H1 (cell line): ENCODE data around the gene DGKH. TPM values are rescaled to one million over a fixed set of nuclear protein-coding genes. Genes with fewer than 3 reads are reported as not detected.

Source experiments
- CBX5 ChIP-seq: fragments of 300-800, 300-1000 bp; sonication (generic); IDR thresholded peaks from 2 replicates; pipeline ENCODE4 v1.7.1; 2016; ENCODE audit warnings: antibody characterized with exemption, low read length, low read depth
- CHD7 ChIP-seq: fragments of 300-600 bp; sonication (generic); IDR thresholded peaks from 2 replicates; pipeline ENCODE4 v1.7.1; 2012; ENCODE audit warnings: low read length, moderate library complexity, mild to moderate bottlenecking, inconsistent platforms; ENCODE audit not compliant: insufficient replicate concordance
- CTCF ChIP-seq, 3 experiments: IDR thresholded peaks; 1 replicate in 2 of 3; 2 replicates in 1 of 3; pipeline versions ENCODE4 v1.5.1 to v1.6.1; 2011; ENCODE audit warnings: low read length in 3 of 3, mild to moderate bottlenecking in 3 of 3, inconsistent platforms in 2 of 3, low read depth in 1 of 3, moderate library complexity in 1 of 3; ENCODE audit not compliant: insufficient read depth in 1 of 3; ENCODE audit errors: control extremely low read depth in 1 of 3
- EZH2 ChIP-seq: fragments of 200-600 bp; sonication (generic); IDR thresholded peaks from 2 replicates; pipeline ENCODE4 v1.7.1; 2012; ENCODE audit warnings: low read depth, mild to moderate bottlenecking, moderate library complexity, low read length, inconsistent platforms; ENCODE audit not compliant: severe bottlenecking
- SIX5 ChIP-seq: IDR thresholded peaks from 2 replicates; pipeline ENCODE4 v1.6.1; 2011; ENCODE audit warnings: mild to moderate bottlenecking, low read depth, low read length
- TEAD4 ChIP-seq: IDR thresholded peaks from 2 replicates; pipeline ENCODE4 v1.6.1; 2012; ENCODE audit warnings: low read depth, low read length, inconsistent platforms, mixed read lengths
- polyA plus RNA-seq, 7 experiments: library from polyadenylated mRNA; depleted of rRNA in 3 of 7; stranded (reverse) in 5 of 7; unstranded in 2 of 7; fragments of >200 nt in 5 of 7; fragments of 200-250 nt in 2 of 7; gene quantifications; 1 replicate in 5 of 7; 2 replicates in 1 of 7; 4 replicates in 1 of 7; pipeline versions ENCODE4 v1.2.1 to v1.2.3, GENCODE V29; 2011 to 2013; ENCODE audit warnings: missing spikeins in 2 of 7, mixed read lengths in 2 of 7
- total RNA-seq: library from RNA; stranded (reverse); fragmentation: NEBNext Ultra II Directional; extraction: Animal tissue kit (Norgen Biotek cat#: 25700); gene quantifications from 2 replicates; pipeline ENCODE4 v1.2.1, GENCODE V29; 2021

DGKH gene
- total and polyA plus RNA-seq, 2 of the 8 experiments (the other 6 are each of a cell fraction or from before 2014, with no cell fraction given): 2.1 to 7.9 TPM

DNA sequence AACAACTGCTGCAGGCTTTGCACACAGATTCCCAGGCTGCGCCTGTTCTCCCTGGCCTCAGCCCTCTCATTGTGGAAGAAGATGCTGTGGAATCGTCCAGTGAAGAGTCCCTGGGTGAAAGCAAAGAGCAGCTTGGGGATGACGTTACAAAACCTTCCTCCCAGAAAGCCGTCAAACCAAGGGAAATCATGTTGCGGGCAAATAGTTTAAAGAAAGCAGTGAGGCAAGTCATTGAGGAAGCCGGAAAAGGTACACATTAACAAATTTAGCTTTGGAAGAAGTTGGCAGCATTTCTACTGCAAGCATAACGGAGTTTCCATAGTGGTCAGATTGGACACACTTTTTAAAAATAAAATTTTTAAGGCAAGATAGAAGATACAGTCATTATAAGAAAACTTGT is 140.6 kb downstream of the DGKH start (continued):
- TF ChIP-seq CHD7 (no peak), SIX5 (no peak), TEAD4 (no peak), CTCF (IDR thresholded peaks at IDR 0.05; ENCODE audit: control extremely low read depth in 1 of 3, insufficient read depth in 1 of 3, low read depth in 1 of 3, low read length in 3 of 3) (no peak), CBX5 (no peak), EZH2 (no peak)
